Chondrocyte (in vitro differentiated cells): ENCODE data around the gene HNRNPH2. TPM values are rescaled to one million over a fixed set of nuclear protein-coding genes. Genes with fewer than 3 reads are reported as not detected.

Experiments
- DNase-seq: peaks from one replicate; pipeline ENCODE4 v3.0.0; 2021; ENCODE audit warnings: mixed read lengths, low spot score
- H3K27ac Mint-ChIP-seq: one replicate; pipeline ENCODE4 v1.8.0; 2021; ENCODE audit warnings: mild to moderate bottlenecking, moderate library complexity, mixed read lengths; ENCODE audit not compliant: unreplicated experiment
- H3K27me3 Mint-ChIP-seq: 2 replicates; pipeline ENCODE4 v1.8.0; 2021; ENCODE audit warnings: low read depth, mixed read lengths
- H3K36me3 Mint-ChIP-seq: 2 replicates; pipeline ENCODE4 v1.8.0; 2021; ENCODE audit warnings: low read depth, mixed read lengths
- H3K4me1 Mint-ChIP-seq: 2 replicates; pipeline ENCODE4 v1.8.0; 2021; ENCODE audit warnings: low read depth, mild to moderate bottlenecking, mixed read lengths
- H3K4me3 Mint-ChIP-seq: one replicate; pipeline ENCODE4 v1.8.0; 2021; ENCODE audit warnings: mild to moderate bottlenecking, moderate library complexity, mixed read lengths; ENCODE audit not compliant: unreplicated experiment
- H3K9me3 Mint-ChIP-seq: 2 replicates; pipeline ENCODE4 v1.8.0; 2021; ENCODE audit warnings: low read depth, mixed read lengths
- total RNA-seq: library from RNA; stranded (reverse); gene quantifications from 3 replicates; pipeline ENCODE4 v1.2.1, GENCODE V29; 2021
- TF ChIP-seq, protein P1 (sequence below): fragments of 200-600 bp; sonication (generic); IDR thresholded peaks from 2 replicates; pipeline ENCODE4 v1.5.0; 2021; ENCODE audit warnings: antibody characterized with exemption, mild to moderate bottlenecking, moderate library complexity

The HNRNPH2 gene
- total RNA-seq, 1 donor from 2014 or later: 52.9 TPM

DNA sequence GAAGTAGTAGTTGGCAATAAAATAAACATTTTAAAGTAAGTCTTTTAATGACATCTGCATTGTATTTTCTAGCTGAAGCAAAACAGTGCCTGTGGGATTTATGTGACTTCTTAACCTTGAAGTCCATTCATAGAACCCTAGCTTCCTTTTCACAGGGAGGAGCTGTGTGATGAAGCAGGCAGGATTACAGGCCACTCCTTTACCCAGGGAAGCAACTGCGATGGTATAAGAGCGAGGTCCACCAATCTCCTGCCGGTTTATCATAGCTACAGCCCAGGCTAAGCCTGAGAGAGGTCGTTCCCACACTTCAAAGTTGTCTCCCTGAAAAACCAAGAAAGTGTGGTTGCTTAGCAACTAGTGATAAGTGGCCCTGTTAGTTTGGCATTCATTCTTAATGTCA, 10.2 kb upstream of the HNRNPH2 start:
- Mint-ChIP-seq H3K4me1 (peaks cover 8% of the 10 kb centered on the region), H3K4me3 (no peak overlapping the region), H3K27me3 (no peaks in the 10 kb centered on the region), H3K36me3 (peaks cover 7% of the 10 kb centered on the region), H3K27ac (no peak overlapping the region), H3K9me3 (peaks cover 3% of the 10 kb centered on the region)
- DNase-seq: no peak
- TF ChIP-seq, protein P1, sequence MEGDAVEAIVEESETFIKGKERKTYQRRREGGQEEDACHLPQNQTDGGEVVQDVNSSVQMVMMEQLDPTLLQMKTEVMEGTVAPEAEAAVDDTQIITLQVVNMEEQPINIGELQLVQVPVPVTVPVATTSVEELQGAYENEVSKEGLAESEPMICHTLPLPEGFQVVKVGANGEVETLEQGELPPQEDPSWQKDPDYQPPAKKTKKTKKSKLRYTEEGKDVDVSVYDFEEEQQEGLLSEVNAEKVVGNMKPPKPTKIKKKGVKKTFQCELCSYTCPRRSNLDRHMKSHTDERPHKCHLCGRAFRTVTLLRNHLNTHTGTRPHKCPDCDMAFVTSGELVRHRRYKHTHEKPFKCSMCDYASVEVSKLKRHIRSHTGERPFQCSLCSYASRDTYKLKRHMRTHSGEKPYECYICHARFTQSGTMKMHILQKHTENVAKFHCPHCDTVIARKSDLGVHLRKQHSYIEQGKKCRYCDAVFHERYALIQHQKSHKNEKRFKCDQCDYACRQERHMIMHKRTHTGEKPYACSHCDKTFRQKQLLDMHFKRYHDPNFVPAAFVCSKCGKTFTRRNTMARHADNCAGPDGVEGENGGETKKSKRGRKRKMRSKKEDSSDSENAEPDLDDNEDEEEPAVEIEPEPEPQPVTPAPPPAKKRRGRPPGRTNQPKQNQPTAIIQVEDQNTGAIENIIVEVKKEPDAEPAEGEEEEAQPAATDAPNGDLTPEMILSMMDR: no peak

DNA sequence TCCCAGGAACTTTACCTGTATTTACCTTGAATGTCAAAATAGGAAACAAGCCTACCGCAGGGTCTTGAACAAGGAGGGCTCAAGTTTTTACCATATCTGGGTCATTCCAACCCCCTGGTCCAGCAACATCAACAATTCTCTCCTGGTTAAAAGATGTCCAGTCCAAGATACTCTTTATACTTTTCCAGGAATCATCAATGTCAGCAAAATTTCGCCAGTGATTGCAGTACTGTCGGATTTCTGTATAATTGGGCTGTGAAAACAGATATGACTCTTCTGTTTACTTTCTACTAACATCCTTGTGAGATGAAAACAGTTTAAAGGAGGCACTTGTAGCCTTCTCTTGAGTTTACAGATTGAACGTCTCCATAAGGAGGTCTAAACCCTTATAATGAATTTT, 9.3 kb upstream of the HNRNPH2 start:
- Mint-ChIP-seq H3K4me1 (peaks cover 1% of the 10 kb centered on the region), H3K9me3 (peaks cover 3% of the 10 kb centered on the region), H3K36me3 (peaks cover 4% of the 10 kb centered on the region), H3K27ac (no peak overlapping the region), H3K27me3 (no peaks in the 10 kb centered on the region), H3K4me3 (no peak overlapping the region)
- TF ChIP-seq, protein P1: no peak
- no peak for DNase-seq

- H3K27me3 Mint-ChIP-seq: no peaks in the 10 kb centered on the region
- no peak overlapping the region for H3K27ac Mint-ChIP-seq
- TF ChIP-seq, protein P1: no peak
- H3K4me1 Mint-ChIP-seq: no peaks in the 10 kb centered on the region
- no peak overlapping the region for H3K4me3 Mint-ChIP-seq
- peaks cover 4% of the 10 kb centered on the region for H3K36me3 Mint-ChIP-seq
- peaks cover 5% of the 10 kb centered on the region for H3K9me3 Mint-ChIP-seq
- DNase-seq: no peak
Observed at GRCh38 chrX:101399825-101400224, 8.2 kb upstream of the HNRNPH2 start.

GRCh38 chrX:101407167-101407747, 765 bp upstream of the HNRNPH2 start:
- H3K4me3 Mint-ChIP-seq: peak overlapping the region; percentile 83
- no peak for DNase-seq
- peak overlapping the region; percentile 98 for H3K27ac Mint-ChIP-seq
- peaks cover 22% of the 10 kb centered on the region for H3K4me1 Mint-ChIP-seq
- no peaks in the 10 kb centered on the region for H3K27me3 Mint-ChIP-seq
- H3K9me3 Mint-ChIP-seq: peaks cover 2% of the 10 kb centered on the region
- H3K36me3 Mint-ChIP-seq: peaks cover 4% of the 10 kb centered on the region
- TF ChIP-seq, protein P1: no peak

DNA sequence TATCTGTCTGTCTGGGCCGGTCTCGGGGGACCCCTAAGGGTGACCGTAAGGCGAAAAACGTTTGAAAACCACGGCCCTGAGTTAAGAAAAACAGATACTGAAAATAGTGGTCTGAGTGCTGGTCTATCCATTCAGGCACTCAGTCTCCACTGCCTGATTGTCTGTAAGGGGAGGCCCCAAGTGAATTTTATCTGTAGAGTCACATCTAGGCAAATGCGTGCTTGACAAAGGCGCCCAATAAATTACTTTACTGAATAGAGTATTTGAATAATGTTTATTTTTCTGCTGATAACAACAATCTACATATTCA, 465 bp downstream of the HNRNPH2 start:
- peaks cover 2% of the 10 kb centered on the region for H3K36me3 Mint-ChIP-seq
- no peak for DNase-seq
- peaks cover 22% of the 10 kb centered on the region for H3K4me1 Mint-ChIP-seq
- H3K4me3 Mint-ChIP-seq: peak overlapping the region; percentile 83
- no peaks in the 10 kb centered on the region for H3K27me3 Mint-ChIP-seq
- peaks cover 2% of the 10 kb centered on the region for H3K9me3 Mint-ChIP-seq
- H3K27ac Mint-ChIP-seq: peak overlapping the region; percentile 98
- TF ChIP-seq, protein P1: peak; percentile 6
